A172 (cell line): ENCODE data around the gene COQ8A. TPM values are rescaled to one million over a fixed set of nuclear protein-coding genes. Genes with fewer than 3 reads are reported as not detected.
"Not testable (repeated sequence)": the region's sequence is repeated elsewhere in the genome, so short reads cannot be mapped to it uniquely, and the experiment has no call there.

ENCODE experiments used
- DNase-seq: peaks from one replicate; pipeline ENCODE4 v3.0.0-alpha.2; 2015; ENCODE audit warnings: low spot score
- total RNA-seq: library from RNA; depleted of rRNA; stranded (reverse); fragments of >200 nt; shearing (Covaris generic); gene quantifications from 2 replicates; pipeline ENCODE4 v1.2.3, GENCODE V29; 2014

Gene COQ8A
- total RNA-seq, 1 experiment from 2014 or later, result 7.9 TPM

DNA sequence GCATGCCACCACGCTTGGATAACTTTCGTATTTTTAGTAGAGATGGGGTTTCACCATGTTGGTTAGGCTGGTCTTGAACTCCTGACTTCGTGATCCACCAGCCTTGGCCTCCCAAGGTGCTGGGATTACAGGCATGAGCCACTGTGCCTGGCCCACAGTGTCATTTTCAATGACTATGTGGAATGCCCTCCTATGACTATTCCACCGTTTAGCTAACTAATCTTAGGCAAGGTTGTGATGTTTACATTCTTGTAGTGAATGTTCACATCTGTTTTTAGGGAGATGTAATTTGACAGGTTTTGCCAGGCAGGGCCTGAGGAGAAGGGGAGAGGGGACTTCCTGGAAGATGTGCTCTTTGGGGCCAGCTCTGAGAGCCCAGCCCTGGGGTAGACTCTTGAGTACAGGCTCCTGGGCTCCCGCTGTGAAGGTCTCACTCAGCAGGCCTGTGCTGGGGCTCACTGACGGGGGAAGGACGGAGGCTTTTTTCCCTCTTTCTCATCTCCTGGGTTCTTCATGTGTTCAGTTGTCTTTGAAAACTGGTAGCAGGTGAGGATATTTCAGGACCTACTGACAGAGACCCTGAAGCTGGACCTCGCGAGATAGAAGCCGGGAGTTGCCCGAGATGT lies 13.2 kb downstream of the COQ8A start:
- DNase-seq, result no peak

DNA sequence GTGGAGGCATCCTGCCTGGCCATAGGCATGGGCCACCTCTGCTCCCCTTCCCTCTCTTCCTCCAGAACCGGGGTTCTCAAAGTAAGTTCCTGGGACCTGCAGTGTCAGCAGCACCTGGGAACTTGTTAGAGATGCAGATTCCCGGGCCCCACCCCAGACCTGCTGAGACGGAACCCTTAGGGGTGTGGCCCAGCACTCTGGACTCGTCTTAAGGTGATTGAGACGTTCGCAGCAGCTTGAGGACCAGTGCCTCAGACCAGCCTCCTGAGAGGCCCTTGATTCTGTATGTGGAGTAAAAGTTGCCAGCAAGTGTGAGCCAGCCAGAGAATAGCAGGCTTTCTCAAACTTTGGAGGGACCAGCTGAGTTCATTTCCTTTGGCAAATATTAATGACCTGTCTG lies 14.2 kb downstream of the COQ8A start:
- no peak for DNase-seq

DNA sequence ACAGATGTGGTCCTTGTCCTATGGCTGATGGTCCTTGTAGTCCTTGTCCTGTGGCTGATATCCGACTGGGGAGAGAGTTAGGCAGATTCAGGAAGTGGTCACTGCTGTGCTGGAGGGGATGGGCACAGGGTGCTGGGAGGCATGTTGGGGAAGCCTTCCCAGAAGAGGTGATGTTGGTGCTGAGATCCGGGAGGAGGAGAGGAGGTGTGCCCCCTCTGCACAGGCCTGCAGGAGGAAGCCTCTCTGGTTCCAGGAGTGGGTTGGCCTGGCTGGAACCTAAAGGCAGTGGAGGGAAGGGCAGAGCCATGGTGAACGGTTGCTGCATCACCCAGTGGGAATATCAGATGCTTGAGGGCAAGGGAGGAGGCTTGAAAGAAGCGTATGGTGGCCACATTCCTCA lies 14.7 kb downstream of the COQ8A start:
- no peak for DNase-seq

DNA sequence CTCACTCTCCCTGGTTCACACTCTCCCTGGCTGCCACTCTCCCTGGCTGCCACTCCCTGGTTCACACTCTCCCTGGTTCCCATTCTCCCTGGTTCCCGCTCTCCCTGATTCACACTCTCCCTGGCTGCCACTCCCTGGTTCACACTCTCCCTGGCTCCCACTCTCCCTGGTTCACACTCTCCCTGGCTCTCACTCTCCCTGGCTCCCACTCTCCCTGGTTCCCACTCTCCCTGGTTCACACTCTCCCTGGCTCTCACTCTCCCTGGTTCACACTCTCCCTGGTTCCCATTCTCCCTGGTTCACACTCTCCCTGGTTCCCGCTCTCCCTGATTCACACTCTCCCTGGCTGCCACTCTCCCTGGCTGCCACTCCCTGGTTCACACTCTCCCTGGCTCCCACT lies 15.8 kb downstream of the COQ8A start:
- DNase-seq, result not testable (repeated sequence)

DNA sequence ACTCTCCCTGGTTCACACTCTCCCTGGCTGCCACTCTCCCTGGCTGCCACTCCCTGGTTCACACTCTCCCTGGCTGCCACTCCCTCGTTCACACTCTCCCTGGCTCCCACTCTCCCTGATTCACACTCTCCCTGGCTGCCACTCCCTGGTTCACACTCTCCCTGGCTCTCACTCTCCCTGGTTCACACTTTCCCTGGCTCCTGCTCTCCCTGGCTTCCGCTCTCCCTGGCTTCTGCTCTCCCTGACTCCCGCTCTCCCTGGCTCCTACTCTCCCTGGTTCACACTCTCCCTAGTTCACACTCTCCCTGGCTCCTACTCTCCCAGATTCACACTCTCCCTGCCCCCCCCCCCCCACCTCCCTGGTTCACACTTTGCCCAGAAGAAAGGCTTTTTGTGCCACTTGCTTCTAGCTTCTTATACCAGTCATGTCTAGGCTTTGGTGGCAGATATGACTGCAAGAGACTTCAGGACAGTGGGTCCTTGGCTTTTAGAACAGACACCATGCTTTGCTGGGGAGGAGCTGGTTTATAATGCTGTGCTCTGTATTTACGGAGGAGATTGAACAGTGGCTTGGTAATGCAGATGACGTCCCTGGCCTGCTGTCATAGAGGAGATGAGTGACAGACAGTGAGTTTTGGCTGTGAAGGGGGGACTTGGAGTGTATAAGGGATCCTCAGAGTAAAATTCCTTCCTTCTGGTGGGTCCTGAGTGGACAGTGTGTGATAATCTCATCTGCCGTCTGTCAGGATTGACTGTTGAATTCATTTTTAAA lies 17.0 kb downstream of the COQ8A start:
- no peak for DNase-seq

GRCh38 chr1:226957714-226958113 lies 17.6 kb downstream of the COQ8A start:
- DNase-seq, result no peak

- DNase-seq, result no peak
These were observed 18.2 kb downstream of the COQ8A start for GRCh38 chr1:226958300-226958699.

GRCh38 chr1:226960256-226960655 lies 20.2 kb downstream of the COQ8A start:
- no peak for DNase-seq

GRCh38 chr1:226960944-226961765 lies 21.1 kb downstream of the COQ8A start:
- no peak for DNase-seq

DNA sequence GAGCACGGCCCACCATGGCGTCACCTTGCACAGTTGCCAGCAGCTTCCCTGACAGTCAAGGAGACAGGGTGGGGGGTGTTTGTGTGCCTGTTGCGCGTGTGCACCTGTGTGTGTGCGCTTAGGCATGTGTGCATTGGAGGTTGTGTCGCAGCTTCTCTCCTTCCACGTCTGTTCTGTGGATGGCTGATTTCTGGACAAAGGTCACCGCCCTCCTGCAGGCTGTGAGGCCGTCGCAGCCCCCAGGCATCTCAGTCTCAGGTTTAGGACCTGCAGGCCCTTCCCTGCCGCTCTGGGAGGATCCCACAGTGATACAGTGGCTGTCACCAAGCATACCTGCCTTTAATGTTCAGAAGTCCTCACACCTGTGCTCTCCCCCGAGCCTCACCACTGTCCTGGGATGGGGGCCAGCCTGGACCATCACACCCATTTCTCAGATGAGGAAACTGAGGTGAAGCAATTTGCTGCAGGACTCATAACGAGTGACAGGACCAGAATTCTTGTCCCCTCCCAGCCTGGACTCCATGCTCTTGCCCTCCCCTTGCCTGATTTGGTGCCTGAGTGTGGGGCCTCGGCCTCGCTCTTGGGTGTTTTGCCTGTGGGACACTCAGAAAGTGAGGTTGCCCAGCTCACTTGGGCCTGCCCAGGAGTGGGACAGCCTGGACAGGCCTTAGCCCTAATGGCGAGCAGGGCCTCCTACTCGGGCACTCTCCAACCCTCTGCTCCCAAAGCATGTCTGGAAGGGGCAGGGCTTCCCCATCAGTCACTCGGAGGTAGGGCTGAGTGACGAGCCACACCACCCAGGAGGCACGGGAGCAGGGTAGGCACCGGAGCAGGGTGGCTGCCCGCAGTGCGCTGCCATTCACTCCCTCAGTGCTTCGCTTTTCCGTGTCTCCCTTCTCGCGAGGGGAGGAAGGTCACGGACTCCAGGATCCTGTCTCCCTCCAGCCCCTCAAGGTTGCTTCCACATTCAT lies 22.6 kb downstream of the COQ8A start:
- no peak for DNase-seq

GRCh38 chr1:226964068-226964425 lies 24.0 kb downstream of the COQ8A start:
- no peak for DNase-seq

GRCh38 chr1:226964611-226965486 lies 24.8 kb downstream of the COQ8A start:
- no peak for DNase-seq

- no peak for DNase-seq
These were observed 25.7 kb downstream of the COQ8A start for GRCh38 chr1:226965581-226966440.

GRCh38 chr1:226966683-226967082 lies 26.6 kb downstream of the COQ8A start:
- no peak for DNase-seq

DNA sequence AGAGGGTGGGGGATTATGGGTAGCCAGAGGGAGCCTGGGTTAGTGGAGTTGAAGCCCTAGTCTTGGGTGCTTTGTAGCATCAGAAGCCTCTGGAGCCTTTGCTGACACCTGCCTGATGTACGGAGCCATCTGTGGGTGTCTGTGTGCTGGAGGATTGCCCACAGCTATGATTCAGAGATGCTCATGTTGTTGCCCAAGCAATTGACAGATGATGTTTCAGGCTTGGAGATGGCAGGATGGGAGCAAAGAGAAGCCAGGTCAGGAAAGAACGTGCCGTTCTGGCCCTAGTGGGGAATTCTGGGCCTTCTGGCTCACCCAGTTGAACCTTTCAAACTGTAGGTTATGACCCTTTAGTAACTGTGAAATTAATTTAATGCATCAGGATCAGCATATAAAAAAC lies 27.6 kb downstream of the COQ8A start:
- DNase-seq, result peak; percentile 29

- DNase-seq, result no peak
These were observed 31.7 kb downstream of the COQ8A start for GRCh38 chr1:226971765-226972164.

DNA sequence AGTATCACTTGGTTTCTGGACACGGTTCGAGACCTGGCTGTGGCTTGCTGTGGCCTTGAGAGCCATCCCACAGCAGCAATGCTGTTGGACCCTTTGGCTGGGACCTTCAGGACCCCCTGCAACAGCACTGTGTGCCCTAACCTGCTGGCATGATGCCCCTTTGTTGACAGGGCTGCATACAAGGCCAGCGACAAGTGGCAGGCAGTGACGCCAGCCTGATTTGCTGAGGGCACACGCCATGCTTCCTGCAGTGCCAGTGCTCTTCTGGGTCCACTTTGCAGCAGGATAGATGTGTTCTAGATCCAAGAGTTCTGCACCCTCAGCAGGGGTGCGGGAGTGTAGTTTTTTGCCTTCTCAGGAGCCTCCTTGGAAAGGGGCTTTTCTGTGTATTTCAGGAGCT lies 32.8 kb downstream of the COQ8A start:
- no peak for DNase-seq

- DNase-seq, result no peak
These were observed 33.3 kb downstream of the COQ8A start for GRCh38 chr1:226973371-226973897.

DNA sequence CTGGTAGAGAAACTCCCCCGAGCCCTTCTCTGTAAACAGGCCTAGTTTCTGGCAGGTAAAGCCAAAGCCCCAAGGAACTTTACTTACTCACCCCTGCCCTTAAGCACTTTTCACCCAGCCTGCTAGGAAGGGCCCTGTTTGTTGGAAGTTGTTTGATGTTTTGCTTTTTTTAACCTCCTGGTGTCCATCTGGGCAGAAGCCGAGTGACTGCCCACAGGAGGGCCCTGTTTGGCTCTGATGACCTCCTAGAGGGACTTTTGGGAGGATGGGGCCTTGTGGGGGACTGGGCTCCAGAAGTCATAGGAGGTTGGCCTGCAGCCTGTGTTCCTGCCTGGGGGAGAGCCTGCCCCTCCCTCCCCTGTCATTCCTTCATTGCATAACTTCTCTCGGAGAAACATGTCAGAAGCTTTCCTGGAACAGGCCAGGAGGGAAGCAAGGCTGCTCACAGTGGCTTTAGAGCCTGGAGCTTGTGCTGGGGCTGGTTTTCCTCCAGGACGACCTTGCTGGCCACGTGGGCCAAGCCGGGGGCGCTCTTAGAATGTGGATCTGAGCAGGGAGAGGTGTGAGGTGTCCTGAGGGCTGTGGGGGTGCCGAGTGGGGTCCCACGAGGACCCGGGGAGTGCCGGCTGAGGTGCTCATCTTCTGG lies 33.9 kb downstream of the COQ8A start:
- DNase-seq, result no peak
